Umbilical cord (tissue), 2 donors: Measurements from ENCODE around the gene PLPPR2. TPM values are rescaled to one million over a fixed set of nuclear protein-coding genes. Genes with fewer than 3 reads are reported as not detected.
"Not testable (repeated sequence)": the region's sequence is repeated elsewhere in the genome, so short reads cannot be mapped to it uniquely, and the experiment has no call there.

Experiments used
- DNase-seq: peaks from one replicate; pipeline ENCODE4 v3.0.0-alpha.2; 2015; ENCODE audit warnings: low spot score
- total RNA-seq: library from RNA; depleted of rRNA; stranded (reverse); fragments of >200 nt; gene quantifications from one replicate; pipeline ENCODE4 v1.2.3, GENCODE V29; 2014; ENCODE audit warnings: low replicate concordance; ENCODE audit not compliant: insufficient read depth

Gene PLPPR2
- total RNA-seq, 1 donor from 2014 or later: 3.4 TPM

DNA sequence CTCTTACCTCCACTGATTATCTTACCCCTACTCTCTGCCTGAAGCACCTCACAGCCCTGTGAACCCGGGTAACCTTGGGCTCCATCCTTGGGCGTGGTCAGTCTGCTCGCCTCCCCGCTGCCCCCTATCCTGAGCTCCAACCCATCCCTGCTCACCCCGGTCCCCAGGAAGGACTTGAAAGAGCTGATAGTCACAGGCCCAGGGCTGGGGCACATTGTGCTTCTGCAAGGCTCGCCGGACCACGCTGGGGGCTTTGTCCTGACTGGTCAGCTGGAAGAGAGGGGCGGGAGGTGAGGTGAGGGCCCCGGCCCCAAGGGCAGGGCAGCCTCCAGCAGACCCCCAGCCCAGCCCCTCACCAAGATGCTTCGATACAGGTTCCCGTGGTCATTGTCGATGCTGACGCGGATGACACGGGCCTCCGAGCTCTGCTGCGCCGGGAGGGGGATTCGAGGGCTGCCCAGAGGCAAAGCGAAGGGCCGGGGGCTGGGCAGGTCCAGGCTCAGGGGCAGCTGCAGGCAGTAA lies 41.9 kb downstream of the PLPPR2 start:
- no peak for DNase-seq

DNA sequence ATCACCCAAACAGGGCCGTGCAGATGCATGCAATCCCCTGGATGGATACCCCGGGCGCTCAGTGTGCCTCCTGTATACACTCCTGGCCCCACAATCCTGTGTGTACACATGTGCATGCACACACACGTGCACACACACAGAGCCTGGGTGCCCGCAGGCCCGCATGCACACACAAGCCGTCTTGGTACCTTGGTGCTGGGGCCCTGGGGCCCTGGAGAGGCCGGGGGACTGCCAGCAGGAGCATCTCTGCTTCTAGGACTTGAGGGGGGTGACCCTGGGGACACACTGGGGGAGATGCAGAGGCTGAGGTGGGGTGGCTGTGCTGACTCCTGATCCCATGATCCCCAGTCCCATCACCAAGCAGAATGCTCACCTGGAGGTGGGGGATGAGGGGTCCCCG lies 44.4 kb downstream of the PLPPR2 start:
- no peak for DNase-seq

DNA sequence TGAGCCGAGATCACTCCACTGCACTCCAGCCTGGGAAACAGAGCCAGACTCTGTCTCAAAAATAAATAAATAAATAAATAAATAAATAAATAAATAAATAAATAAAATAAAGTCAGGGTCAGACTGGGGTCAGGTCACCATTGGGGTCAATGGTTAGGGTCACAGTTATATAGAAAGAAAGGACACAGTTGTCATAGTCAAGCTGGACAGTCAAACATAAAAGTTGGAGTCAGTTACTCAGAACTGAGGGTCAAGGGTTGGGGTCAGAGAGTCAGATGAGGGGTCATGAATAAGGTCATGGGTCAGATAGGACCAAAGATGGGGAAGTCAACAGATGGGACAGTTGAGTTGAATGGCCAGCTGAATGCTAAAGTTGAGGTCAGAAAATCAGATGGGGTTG lies 45.6 kb downstream of the PLPPR2 start:
- DNase-seq: no peak

DNA sequence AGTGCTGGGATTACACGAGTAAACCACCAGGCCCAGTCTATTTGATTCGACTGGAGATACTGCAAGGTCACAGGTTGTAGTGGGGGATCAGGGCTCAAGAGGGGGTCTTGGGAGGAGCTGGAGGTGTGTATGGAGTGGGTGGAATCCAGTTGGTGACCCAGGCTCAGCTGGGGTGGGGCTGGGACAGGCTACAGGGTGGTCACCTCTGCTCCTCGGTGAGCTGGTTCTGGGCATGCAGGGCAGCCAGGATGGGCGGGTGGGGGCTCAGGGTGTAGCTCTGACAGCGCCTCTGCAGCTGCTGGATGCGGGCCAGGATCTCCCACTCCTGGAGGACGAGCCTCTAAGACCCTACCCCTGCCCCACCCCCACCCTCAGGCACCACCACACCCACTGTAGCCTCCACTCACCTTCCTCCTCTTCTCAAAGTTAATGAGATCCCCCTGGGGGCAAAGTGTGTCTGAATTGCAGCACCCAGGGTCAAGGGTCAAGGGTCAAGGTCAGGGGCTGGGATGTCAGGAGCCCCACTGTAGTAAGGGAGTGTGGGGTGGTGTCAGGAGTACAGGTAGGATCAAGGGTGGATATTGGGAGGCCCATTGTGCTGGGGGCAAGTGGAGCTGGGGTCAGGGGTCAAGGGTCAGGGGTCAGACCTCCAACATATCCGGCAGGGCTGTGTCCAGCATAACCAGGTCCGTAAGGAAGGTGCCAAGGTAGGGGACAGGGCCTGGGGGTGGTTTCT lies 46.7 kb downstream of the PLPPR2 start:
- no peak for DNase-seq

DNA sequence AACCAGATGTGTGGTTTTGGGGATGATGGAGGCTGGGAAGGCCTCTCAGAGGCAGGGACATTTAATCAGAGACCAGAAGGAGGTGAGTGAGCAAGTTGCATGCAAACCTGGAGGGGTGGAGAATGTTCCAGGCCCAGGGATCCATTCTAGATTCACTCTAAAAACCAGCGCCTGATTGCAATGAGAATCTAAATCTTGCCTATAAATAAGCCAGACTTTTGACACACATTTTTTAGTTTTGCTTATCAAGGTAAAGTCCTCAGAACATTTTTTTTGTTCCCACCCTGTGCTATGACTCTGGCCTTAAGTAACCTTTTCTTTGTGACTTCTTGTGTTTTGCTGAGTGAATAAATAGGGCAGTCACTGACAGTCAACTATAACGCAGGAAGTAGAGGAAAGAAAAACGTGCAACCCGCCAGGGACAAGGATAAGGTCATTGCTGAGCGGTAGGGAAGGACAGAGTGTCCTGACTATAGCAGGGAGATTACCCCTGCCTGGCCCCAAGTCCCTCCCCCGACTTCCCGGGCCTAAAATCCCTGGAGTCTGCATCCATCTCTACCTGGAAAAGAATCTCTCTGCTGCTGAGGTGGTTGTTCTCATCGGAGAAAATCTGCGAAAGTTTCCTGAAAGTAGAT lies 49.5 kb downstream of the PLPPR2 start:
- no peak for DNase-seq

DNA sequence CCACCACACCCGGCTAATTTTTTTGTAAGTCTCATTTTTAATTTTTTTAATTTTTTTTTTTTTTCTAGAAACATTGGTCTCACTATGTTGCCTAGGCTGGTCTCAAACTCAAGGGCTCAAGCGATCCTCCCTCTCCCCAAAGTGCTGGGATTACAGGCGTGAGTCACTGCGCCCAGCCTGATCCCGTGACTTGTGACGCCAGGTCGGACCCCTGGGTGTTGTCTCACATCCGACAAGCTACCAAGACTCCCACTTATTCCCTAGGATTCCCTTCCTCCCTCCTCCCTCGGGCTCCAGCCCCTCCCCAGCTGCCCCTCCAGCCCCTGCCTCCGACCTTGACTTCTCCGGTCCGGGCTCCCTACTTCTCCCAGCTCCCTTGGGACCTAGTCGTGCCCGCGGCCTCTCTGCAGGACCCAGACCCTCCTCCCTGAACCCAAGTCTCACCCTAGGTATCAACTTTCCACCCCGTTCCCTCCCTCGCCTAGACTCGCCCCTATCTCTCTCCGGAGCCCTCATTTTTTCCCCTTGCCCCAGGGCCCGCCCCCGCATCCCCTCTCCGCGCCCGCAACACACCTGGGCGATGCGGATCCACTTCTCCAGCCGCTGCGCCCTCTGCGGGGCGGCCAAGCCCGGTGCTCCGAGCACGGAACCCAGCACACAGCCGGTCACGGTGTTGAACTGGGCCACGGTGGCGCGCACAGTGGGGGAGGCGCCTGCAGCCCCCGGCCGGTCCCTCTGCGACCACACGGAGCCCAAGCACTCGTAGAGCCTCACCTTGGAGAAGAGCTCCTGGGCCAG lies 50.8 kb downstream of the PLPPR2 start:
- no peak for DNase-seq

DNA sequence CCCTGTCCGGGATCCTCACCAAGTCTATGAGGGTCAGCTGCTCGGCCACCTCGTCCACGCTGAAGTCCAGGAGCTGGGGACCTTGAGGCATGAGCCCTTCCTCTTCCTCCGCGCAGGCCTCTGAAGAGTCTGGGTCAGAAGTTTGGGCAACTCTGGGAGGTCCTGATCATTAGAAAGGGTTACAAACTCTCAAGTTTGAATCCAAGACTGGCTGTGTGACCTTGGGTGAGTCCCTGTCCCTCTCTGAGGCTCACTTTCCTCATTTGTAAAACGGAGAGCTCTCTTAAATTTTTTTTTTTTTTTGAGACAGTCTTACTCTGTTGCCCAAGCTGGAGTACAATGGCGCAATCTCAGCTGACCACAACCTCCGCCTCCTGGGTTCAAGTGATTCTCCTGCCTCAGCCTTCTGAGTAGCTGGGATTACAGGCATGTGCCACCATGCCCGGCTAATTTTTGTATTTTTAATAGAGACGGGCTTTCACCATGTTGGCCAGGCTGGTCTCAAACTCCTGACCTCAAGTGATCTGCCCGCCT lies 51.5 kb downstream of the PLPPR2 start:
- DNase-seq: not testable (repeated sequence)

DNA sequence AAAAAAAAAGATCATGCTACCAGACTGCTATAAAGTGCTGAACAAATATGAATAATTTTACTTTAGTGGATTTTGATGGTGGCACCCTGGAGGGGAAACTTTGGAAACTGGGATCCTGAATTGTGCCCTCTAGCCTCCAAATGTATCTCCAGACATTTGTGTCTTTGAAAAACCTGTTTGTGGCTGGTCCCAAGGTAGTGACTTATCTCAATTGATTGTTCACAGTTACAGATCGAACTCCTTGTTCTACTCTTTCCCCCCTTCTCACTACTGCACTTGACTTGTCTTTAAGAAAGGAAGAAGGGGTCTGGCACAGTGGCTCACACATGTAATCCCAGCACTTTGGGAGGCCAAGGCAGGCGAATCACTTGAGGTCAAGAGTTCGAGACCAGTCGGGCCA lies 53.4 kb downstream of the PLPPR2 start:
- no peak for DNase-seq

DNA sequence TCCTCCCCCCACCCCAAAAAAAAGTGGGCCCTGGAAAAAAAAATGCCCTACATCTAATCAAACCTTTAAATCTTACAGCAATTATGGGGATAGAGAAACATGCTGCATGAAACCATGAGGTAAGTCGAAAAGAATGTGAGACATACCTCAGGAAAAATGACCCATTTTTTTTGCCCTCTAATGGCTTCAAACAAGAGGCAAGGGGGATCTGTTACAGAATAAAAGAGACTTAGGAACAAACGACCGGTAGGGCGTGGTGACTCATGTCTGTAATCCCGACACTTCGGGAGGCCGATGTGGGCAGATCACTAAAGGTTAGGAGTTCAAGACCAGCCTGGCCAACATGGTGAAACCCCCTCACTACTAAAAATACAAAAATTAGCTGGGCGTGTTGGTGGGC lies 55.5 kb downstream of the PLPPR2 start:
- no peak for DNase-seq

DNA sequence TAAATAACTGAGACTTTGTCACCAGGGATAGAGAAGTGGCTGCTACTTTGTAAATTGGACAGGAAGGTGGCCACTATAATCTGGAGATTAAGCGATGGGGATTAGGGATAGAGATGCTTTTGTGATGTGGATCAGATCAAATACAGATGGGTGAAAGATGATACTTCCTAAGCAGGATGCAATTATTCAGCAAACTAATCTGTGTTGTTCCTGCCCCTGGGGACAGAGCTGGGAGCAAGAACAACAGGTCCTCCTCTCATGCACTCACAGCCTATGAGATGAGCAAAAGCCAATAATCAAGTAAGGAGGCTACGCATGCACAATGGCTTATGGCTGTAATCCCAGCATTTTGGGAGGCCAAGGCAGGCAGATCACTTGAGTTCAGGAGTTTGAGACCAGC lies 59.3 kb downstream of the PLPPR2 start:
- no peak for DNase-seq

Other genes starting within 250 kb of the PLPPR2 start
- 4.3 TPM for gene SPC24, start 199.7 kb upstream of the PLPPR2 start, total RNA-seq
- 331 TPM for gene KANK2, start 157.9 kb upstream of the PLPPR2 start, total RNA-seq
- not detected for gene ANGPTL8, start 115.8 kb upstream of the PLPPR2 start, total RNA-seq
- gene DOCK6, start 92.9 kb upstream of the PLPPR2 start, total RNA-seq: 14.2 TPM
- not detected for gene TSPAN16, start 59.3 kb upstream of the PLPPR2 start, total RNA-seq
- 22.4 TPM for gene RAB3D, start 15.8 kb upstream of the PLPPR2 start, total RNA-seq
- 49.8 TPM for gene TMEM205, start 9.2 kb upstream of the PLPPR2 start, total RNA-seq
- gene CCDC159, start 8.9 kb upstream of the PLPPR2 start, total RNA-seq: 3.4 TPM
- 0.48 TPM for gene SWSAP1, start 19.2 kb downstream of the PLPPR2 start, total RNA-seq
- gene EPOR, start 28.9 kb downstream of the PLPPR2 start, total RNA-seq: 7.9 TPM
- 0.96 TPM for gene RGL3, start 63.9 kb downstream of the PLPPR2 start, total RNA-seq
- 1.4 TPM for gene ODAD3, start 79.7 kb downstream of the PLPPR2 start, total RNA-seq
- gene PRKCSH, start 80.2 kb downstream of the PLPPR2 start, total RNA-seq: 182 TPM
- gene ELAVL3, start 125.6 kb downstream of the PLPPR2 start, total RNA-seq: 1.2 TPM
- 14.7 TPM for gene ZNF653, start 150.4 kb downstream of the PLPPR2 start, total RNA-seq
- 43.8 TPM for gene ECSIT, start 173.7 kb downstream of the PLPPR2 start, total RNA-seq
- gene CNN1, start 183.4 kb downstream of the PLPPR2 start, total RNA-seq: 1,035 TPM
- 8.7 TPM for gene ELOF1, start 203.8 kb downstream of the PLPPR2 start, total RNA-seq
- gene ACP5, start 222.2 kb downstream of the PLPPR2 start, total RNA-seq: 2.6 TPM
- gene ZNF627, start 242.1 kb downstream of the PLPPR2 start, total RNA-seq: 25.0 TPM